ENCODE measurements around the gene MSH5. TPM values are rescaled to one million over a fixed set of nuclear protein-coding genes. Genes with fewer than 3 reads are reported as not detected.

Gene MSH5
- total and polyA plus RNA-seq, 2 of the 13 experiments (the other 11 are each of a cell fraction or from before 2014, with no cell fraction given): 10.2 to 38.7 TPM

GRCh38 chr6:31729515-31729978 is 10.3 kb upstream of the MSH5 start (continued):
- TF ChIP-seq ZNF710 (CRISPR knock-in tag; IDR thresholded peaks at IDR 0.05; ENCODE audit: borderline replicate concordance): peak; percentile 52; the same call in 1 of the 2 replicates
- peak; percentile 80; the same call in 1 of the 2 replicates for TF ChIP-seq CSRNP1 (CRISPR knock-in tag; IDR thresholded peaks at IDR 0.05)
- TF ChIP-seq ASH2L (IDR thresholded peaks at IDR 0.05; ENCODE audit: insufficient read length, low read depth, low read length): peak; percentile 70
- TF ChIP-seq E2F1 (CRISPR knock-in tag; IDR thresholded peaks at IDR 0.05): peak; percentile 77; the same call in 1 of the 2 replicates
- no peak; the same call in 1 of the 2 replicates for TF ChIP-seq CHD2 (IDR thresholded peaks at IDR 0.05; ENCODE audit: low read depth, low read length)
- no peak for TF ChIP-seq ZNF839 (CRISPR knock-in tag; IDR thresholded peaks at IDR 0.05; ENCODE audit: borderline replicate concordance)
- no peak for TF ChIP-seq RNF219 (CRISPR knock-in tag; IDR thresholded peaks at IDR 0.05)
- peak; percentile 46 for TF ChIP-seq TBL1XR1 (IDR thresholded peaks at IDR 0.05; ENCODE audit: borderline replicate concordance, low read length, partially characterized antibody)
- TF ChIP-seq ZSCAN22 (CRISPR knock-in tag; IDR thresholded peaks at IDR 0.05): no peak
- TF ChIP-seq ZNF574 (CRISPR knock-in tag; IDR thresholded peaks at IDR 0.05): no peak; the same call in 1 of the 2 replicates
- TF ChIP-seq HNRNPUL1 (IDR thresholded peaks at IDR 0.05; ENCODE audit: low read depth, low read length): no peak
- peak; percentile 47; the same call in 1 of the 2 replicates for TF ChIP-seq YEATS2 (CRISPR knock-in tag; IDR thresholded peaks at IDR 0.05; ENCODE audit: borderline replicate concordance)
- no peak for TF ChIP-seq ZNF782 (CRISPR knock-in tag; IDR thresholded peaks at IDR 0.05; ENCODE audit: borderline replicate concordance)
- no peak; the same call in 1 of the 2 replicates for TF ChIP-seq FOSL2 (CRISPR knock-in tag; IDR thresholded peaks at IDR 0.05)
- TF ChIP-seq KDM2A (CRISPR knock-in tag; IDR thresholded peaks at IDR 0.05; ENCODE audit: borderline replicate concordance, low read depth): peak; percentile 99; the same call in 1 of the 2 replicates
- TF ChIP-seq ZBTB44 (CRISPR knock-in tag; IDR thresholded peaks at IDR 0.05): no peak

Data from HepG2 (cell line).